Panc1 (cell line): Measurements from ENCODE around the gene ATP6V1E1. TPM values are rescaled to one million over a fixed set of nuclear protein-coding genes. Genes with fewer than 3 reads are reported as not detected.
"Not testable (repeated sequence)": the region's sequence is repeated elsewhere in the genome, so short reads cannot be mapped to it uniquely, and the experiment has no call there.

Experiments
- ATAC-seq: fragments of 200-7000 bp; cut with Tn5 transposase; 2 replicates; pipeline ENCODE4 v1.9.1; 2020; ENCODE audit warnings: mild to moderate bottlenecking, moderate library complexity
- BruUV-seq: library from RNA; stranded (reverse); fragments of 400-500 nt; replicated peaks from 2 replicates; lab custom pipeline; 2021; lab: Mats Ljungman, UMichigan
- CTCF ChIA-PET: fragments of 300-600 bp; sonication (Branson Sonifier 250); formaldehyde crosslinking; loops from one replicate; lab custom pipeline; 2022; ENCODE audit warnings: antibody characterized with exemption; lab: Charles Lee
- POLR2A ChIA-PET: fragments of 300-600 bp; sonication (Branson Sonifier 250); formaldehyde crosslinking; loops from one replicate; lab custom pipeline; 2022; ENCODE audit warnings: antibody characterized with exemption; lab: Charles Lee
- DNase-seq: peaks from one replicate; pipeline ENCODE4 v3.0.0-alpha.2; 2010; ENCODE audit warnings: low read depth, low spot score
- H3K27ac ChIP-seq: 2 replicates; pipeline ENCODE4 v1.5.1; 2011; ENCODE audit warnings: mild to moderate bottlenecking, low read length, inconsistent platforms
- H3K27me3 ChIP-seq: fragments of 200-500 bp; sonication (Bioruptor generic); 2 replicates; pipeline ENCODE4 v1.6.0; 2014; ENCODE audit warnings: low read length, inconsistent platforms; ENCODE audit not compliant: control insufficient read depth, insufficient read depth
- H3K36me3 ChIP-seq: fragments of 200-500 bp; sonication (Bioruptor generic); 2 replicates; pipeline ENCODE4 v1.5.1; 2014; ENCODE audit warnings: inconsistent platforms, mild to moderate bottlenecking, low read length, moderate library complexity; ENCODE audit not compliant: control insufficient read depth, insufficient read depth
- H3K4me1 ChIP-seq: 2 replicates; pipeline ENCODE4 v1.5.1; 2011; ENCODE audit warnings: inconsistent platforms, mild to moderate bottlenecking, low read length, moderate library complexity; ENCODE audit not compliant: control insufficient read depth, insufficient read depth
- H3K4me3 ChIP-seq, 2 experiments: 2 replicates each; pipeline ENCODE4 v1.5.1; 2011 to 2012; ENCODE audit warnings: low read depth in 2 of 2, low read length in 2 of 2, mild to moderate bottlenecking in 2 of 2, inconsistent platforms in 1 of 2, moderate library complexity in 1 of 2
- H3K9me3 ChIP-seq: fragments of 200-500 bp; sonication (Bioruptor generic); 2 replicates; pipeline ENCODE4 v1.5.1; 2014; ENCODE audit warnings: low read depth, mild to moderate bottlenecking, inconsistent platforms, low read length, moderate library complexity; ENCODE audit not compliant: control insufficient read depth, insufficient read depth
- CTCF ChIP-seq: fragments of 450-650 bp; IDR thresholded peaks from 2 replicates; pipeline ENCODE4 v1.5.1; 2017; ENCODE audit warnings: mild to moderate bottlenecking
- POLR2AphosphoS5 ChIP-seq: IDR thresholded peaks from 2 replicates; pipeline ENCODE4 v1.6.1; 2012; ENCODE audit warnings: mild to moderate bottlenecking, low read depth, low read length, moderate library complexity
- SIN3A ChIP-seq: IDR thresholded peaks from 2 replicates; pipeline ENCODE4 v1.6.1; 2012; ENCODE audit warnings: low read depth, mild to moderate bottlenecking, low read length, moderate library complexity, borderline replicate concordance; ENCODE audit not compliant: insufficient read depth
- TCF7L2 ChIP-seq: IDR thresholded peaks from 2 replicates; pipeline ENCODE4 v1.6.1; 2011; ENCODE audit warnings: mild to moderate bottlenecking, low read depth, low read length, inconsistent platforms
- in situ Hi-C: cut with HindIII; loops from 2 replicates; pipeline ENCODE4 v1.10.0; 2016; ENCODE audit warnings: low sequenced_read_pairs, low pct_unique_long_range_greater_than_20kb
- intact Hi-C: fragments of 100-400 bp; cut with micrococcal nuclease; formaldehyde crosslinking; loops from one replicate; pipeline ENCODE4 v1.10.0; 2022; ENCODE audit not compliant: unreplicated experiment
- total RNA-seq: library from RNA; stranded (reverse); gene quantifications from one replicate; pipeline ENCODE4 v1.2.1, GENCODE V29; 2021; ENCODE audit not compliant: unreplicated experiment
- TF ChIP-seq, protein P1 (sequence below), 2 experiments: IDR thresholded peaks; 2 replicates each; pipeline ENCODE4 v1.6.1; 2011 to 2012; ENCODE audit warnings: low read depth in 2 of 2, control low read depth in 1 of 2, low read length in 1 of 2, mild to moderate bottlenecking in 1 of 2, moderate library complexity in 1 of 2; ENCODE audit not compliant: insufficient read depth in 1 of 2

Gene ATP6V1E1
- total RNA-seq, 1 experiment from 2014 or later = 136 TPM

DNA sequence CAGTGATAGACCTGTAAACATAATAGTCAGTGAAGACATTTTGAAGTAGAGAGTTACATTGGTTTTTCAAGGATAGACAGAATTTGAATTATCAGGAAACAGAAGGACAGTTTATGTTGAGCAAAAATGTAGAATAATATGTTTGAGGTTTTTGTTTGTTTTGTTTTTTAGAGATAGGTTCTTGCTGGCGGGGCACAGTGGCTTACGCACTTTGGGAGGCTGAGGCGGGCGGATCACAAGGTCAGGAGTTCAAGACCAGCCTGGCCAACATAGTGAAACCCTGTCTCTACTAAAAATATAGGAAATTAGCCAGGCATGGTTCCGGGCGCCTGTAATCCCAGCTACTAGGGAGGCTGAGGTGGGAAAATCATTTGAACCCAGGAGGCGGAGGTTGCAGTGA lies 45.6 kb upstream of the ATP6V1E1 start:
- H3K4me1 ChIP-seq = 0 out of 2 replicates have a peak, but pooled peaks cover 5% of the 10 kb centered on the region
- in situ Hi-C loops = no loop called here
- H3K4me3 ChIP-seq = no peak overlapping the region
- BruUV-seq = no TSS peak
- no peak overlapping the region for H3K27ac ChIP-seq
- H3K36me3 ChIP-seq = no peaks in the 10 kb centered on the region
- DNase-seq (no peak), ATAC-seq (no peak)
- no peaks in the 10 kb centered on the region for H3K9me3 ChIP-seq
- H3K27me3 ChIP-seq = no peaks in the 10 kb centered on the region
- ChIA-PET CTCF (interaction anchor here (0.6 kb wide), 1 partner anchor 130 kb away, joined by 15 read pairs; no protein-coding TSS in a partner anchor), POLR2A (interaction anchor here (0.7 kb wide), 1 partner anchor 33 kb away, joined by 7 read pairs; no protein-coding TSS in a partner anchor)
- TF ChIP-seq CTCF = no peak
- TF ChIP-seq, protein P1, sequence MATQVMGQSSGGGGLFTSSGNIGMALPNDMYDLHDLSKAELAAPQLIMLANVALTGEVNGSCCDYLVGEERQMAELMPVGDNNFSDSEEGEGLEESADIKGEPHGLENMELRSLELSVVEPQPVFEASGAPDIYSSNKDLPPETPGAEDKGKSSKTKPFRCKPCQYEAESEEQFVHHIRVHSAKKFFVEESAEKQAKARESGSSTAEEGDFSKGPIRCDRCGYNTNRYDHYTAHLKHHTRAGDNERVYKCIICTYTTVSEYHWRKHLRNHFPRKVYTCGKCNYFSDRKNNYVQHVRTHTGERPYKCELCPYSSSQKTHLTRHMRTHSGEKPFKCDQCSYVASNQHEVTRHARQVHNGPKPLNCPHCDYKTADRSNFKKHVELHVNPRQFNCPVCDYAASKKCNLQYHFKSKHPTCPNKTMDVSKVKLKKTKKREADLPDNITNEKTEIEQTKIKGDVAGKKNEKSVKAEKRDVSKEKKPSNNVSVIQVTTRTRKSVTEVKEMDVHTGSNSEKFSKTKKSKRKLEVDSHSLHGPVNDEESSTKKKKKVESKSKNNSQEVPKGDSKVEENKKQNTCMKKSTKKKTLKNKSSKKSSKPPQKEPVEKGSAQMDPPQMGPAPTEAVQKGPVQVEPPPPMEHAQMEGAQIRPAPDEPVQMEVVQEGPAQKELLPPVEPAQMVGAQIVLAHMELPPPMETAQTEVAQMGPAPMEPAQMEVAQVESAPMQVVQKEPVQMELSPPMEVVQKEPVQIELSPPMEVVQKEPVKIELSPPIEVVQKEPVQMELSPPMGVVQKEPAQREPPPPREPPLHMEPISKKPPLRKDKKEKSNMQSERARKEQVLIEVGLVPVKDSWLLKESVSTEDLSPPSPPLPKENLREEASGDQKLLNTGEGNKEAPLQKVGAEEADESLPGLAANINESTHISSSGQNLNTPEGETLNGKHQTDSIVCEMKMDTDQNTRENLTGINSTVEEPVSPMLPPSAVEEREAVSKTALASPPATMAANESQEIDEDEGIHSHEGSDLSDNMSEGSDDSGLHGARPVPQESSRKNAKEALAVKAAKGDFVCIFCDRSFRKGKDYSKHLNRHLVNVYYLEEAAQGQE (IDR thresholded peaks at IDR 0.05; ENCODE audit: insufficient read depth in 1 of 2, low read depth in 2 of 2, low read length in 1 of 2) = no peak
- TF ChIP-seq TCF7L2 = no peak
- TF ChIP-seq POLR2AphosphoS5 = no peak
- TF ChIP-seq SIN3A = no peak
- intact Hi-C loops = no loop called here

- ATAC-seq (no peak), DNase-seq (no peak)
- ChIA-PET POLR2A (interaction anchor here (0.6 kb wide), 1 partner anchor 25 kb away, joined by 4 read pairs; no protein-coding TSS in a partner anchor), CTCF (no interaction called here)
- no TSS peak for BruUV-seq
- no peak overlapping the region for H3K27ac ChIP-seq
- intact Hi-C loops (no loop called here), in situ Hi-C loops (no loop called here)
- H3K4me1 ChIP-seq = 0 out of 2 replicates have a peak, but pooled peaks cover 5% of the 10 kb centered on the region
- H3K4me3 ChIP-seq = no peak overlapping the region
- TF ChIP-seq CTCF = no peak
- TF ChIP-seq, protein P1 (IDR thresholded peaks at IDR 0.05; ENCODE audit: insufficient read depth in 1 of 2, low read depth in 2 of 2, low read length in 1 of 2) = no peak
- TF ChIP-seq POLR2AphosphoS5 = no peak
- TF ChIP-seq TCF7L2 = no peak
- no peak for TF ChIP-seq SIN3A
- H3K27me3 ChIP-seq = no peaks in the 10 kb centered on the region
- H3K9me3 ChIP-seq = no peaks in the 10 kb centered on the region
- H3K36me3 ChIP-seq = no peaks in the 10 kb centered on the region
Measured at GRCh38 chr22:17672417-17672991, 44.0 kb upstream of the ATP6V1E1 start.

DNA sequence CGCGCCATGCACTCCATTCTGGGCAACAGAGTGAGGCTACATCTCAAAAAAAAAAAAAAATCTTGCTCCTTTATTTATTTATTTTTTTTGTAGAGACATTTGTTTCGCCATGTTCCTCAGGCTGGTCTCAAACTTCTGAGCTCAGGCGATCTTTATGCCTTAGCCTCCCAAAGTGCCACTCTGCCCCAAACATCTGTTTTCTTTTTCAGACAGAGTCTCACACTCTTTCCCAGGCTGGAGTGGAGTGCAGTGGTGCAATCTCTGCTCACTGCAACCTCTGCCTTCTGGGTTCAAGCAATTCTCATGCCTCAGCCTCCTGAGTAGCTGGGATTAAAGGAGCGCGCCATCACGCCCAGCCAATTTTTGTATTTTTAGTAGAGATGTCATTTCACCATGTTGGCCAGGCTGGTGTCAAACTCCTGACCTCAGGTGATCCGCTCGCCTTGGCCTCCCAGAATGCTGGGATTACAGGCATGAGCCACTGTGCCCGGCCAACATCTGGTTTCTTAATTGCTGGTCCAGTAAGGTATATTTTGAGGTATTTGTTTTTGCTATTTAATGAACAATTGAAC lies 43.1 kb upstream of the ATP6V1E1 start:
- H3K27ac ChIP-seq, H3K9me3 ChIP-seq, H3K4me1 ChIP-seq, H3K36me3 ChIP-seq, H3K4me3 ChIP-seq, BruUV-seq, CTCF ChIA-PET, DNase-seq, intact Hi-C loops, ATAC-seq, H3K27me3 ChIP-seq, in situ Hi-C loops: not testable (repeated sequence)
- POLR2A ChIA-PET = interaction anchor here (0.6 to 0.7 kb wide), 2 partner anchors 39 to 155 kb away, joined by 3 to 5 read pairs; no protein-coding TSS in a partner anchor
